ENCODE results near the gene ATP6V1B1.

DNA sequence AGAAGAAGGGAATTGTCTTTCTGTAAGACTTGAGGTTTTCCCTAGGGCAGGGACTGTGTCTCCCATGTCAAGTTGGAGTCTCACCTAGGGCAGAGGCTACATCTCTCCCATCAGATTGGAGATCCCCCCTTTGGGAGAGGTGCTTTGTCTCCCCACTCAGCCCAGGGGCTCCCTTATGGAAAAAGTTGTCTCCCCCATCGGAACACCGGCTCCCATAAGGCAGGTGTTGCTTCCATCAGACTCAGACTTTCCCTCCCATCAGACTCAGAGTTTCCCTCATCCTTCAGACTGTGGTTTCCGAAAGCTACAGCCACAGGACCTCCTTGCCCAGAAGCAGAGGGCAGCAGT lies 48.5 kb downstream of the ATP6V1B1 start:
- TF ChIP-seq CTCF (conservative IDR thresholded peaks at IDR 0.05; ENCODE audit: low read depth, low read length) = no peak
- no peak for TF ChIP-seq EZH2 (IDR thresholded peaks at IDR 0.05; ENCODE audit: low read length, unreplicated experiment)
- TF ChIP-seq EZH2phosphoT487 (IDR thresholded peaks at IDR 0.05; ENCODE audit: borderline replicate concordance, low read length) = no peak

All from PC-3 (cell line).